Erythroblast (primary cell): ENCODE data around the gene TAF8.

Experiments used
- GATA1 ChIP-seq: IDR thresholded peaks from 2 replicates; pipeline ENCODE4 v1.6.1; 2011; ENCODE audit warnings: low read depth, mild to moderate bottlenecking, control low read depth, low read length, moderate library complexity
- POLR2A ChIP-seq: IDR thresholded peaks from 2 replicates; pipeline ENCODE4 v1.6.1; 2011; ENCODE audit warnings: mild to moderate bottlenecking, low read length

DNA sequence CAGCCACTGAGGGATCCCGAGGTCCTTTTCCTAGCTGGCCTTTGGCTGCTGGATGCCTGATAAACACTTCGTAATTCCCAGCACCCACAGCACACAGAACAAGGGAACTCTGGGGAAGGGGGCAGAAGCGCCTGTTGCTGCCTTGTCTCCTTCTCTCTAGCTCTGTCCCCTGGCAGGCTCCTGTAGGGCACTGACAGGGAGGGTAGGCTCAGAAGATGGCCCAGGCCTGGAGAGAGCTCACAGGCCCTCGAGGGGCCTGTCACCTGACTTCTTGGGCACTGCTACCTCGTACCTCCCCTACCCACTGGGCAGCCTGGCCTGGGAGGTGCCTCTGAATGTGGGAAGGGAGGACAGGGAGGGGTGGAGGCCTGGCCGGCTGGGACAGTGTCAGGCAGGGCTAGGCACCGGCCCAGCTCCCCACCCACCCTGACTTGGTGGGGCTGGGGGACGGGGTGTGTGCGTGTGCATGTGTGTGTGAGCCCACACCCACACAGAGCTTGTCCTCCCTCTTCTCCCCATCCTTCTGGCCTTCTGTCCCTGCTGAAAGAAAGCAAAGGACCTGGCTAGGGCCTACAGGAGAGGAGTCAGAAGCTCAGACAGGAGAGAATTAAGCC, 74.0 kb downstream of the TAF8 start:
- no peak for TF ChIP-seq POLR2A
- no peak for TF ChIP-seq GATA1
